ENCODE results near the gene MAP2K3.
"Not testable (repeated sequence)": the region's sequence is repeated elsewhere in the genome, so short reads cannot be mapped to it uniquely, and the experiment has no call there.

Gene MAP2K3

DNA sequence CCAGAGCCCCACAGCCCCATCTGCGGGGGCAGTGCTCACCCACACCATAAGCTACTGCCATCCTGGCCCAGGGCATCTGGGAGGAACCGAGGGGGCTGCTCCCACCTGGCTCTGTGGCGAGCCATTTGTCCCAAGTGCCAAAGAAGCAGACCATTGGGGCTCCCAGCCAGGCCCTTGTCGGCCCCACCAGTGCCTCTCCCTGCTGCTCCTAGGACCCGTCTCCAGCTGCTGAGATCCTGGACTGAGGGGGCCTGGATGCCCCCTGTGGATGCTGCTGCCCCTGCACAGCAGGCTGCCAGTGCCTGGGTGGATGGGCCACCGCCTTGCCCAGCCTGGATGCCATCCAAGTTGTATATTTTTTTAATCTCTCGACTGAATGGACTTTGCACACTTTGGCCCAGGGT is 29.8 kb downstream of the MAP2K3 start:
- DNase-seq, result not testable (repeated sequence)

- DNase-seq, result not testable (repeated sequence)
Observed at GRCh38 chr17:21314701-21315111, 30.2 kb downstream of the MAP2K3 start.

GRCh38 chr17:21315246-21316000 is 30.9 kb downstream of the MAP2K3 start:
- DNase-seq, result not testable (repeated sequence)

GRCh38 chr17:21316212-21316886 is 31.8 kb downstream of the MAP2K3 start:
- DNase-seq, result not testable (repeated sequence)

DNA sequence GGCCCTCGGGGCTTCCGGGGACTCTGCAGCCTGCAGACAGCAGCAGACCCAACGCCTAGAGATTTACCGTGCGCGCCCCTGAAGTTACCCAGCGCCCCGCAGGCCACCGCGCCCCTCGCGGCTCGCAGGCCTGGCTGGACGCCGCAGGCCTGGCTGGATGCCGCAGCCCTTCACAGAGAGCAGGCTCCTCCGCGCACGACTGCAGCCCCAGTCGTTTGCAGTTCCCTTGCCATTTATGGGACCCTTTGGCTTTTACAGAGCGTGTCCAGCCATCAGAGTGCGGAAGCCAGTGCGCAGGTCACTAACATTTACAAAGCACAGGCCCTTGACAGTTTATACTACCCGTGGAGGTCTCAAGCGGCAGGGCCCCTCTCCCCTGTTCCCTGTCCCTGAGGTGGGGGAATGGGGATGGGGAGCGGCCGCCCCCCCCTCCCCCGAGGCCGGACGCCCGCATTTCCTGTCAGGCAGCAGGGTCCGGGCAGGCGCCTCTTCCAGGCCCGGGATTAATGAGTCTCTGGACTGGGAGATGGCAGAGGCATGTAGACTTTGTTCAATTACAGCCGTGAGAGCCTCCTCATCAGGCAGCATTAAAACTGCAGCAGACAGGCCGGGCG is 32.5 kb downstream of the MAP2K3 start:
- DNase-seq, result not testable (repeated sequence)

GRCh38 chr17:21317821-21318220 is 33.3 kb downstream of the MAP2K3 start:
- not testable (repeated sequence) for DNase-seq

DNA sequence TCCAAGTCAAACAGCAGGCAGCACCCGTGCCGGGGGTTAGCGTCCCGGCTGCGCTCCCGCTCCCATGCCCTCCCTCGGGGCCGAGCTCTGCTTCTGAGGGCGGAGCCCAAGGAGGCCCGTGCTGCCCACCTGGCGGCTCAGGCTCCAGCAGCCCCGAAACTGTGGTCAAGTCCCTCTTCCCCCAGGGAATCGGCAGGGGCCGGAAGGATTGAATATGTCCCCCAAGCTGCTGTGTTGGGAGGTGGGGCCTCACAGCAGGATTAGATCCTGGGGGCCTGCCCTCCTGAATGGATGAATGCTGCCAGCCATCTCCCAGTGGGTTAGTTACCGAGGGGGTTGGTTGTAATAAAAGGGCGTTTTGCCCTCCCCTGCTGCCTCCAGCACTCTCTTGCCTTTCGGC is 33.9 kb downstream of the MAP2K3 start:
- DNase-seq, result no peak

DNA sequence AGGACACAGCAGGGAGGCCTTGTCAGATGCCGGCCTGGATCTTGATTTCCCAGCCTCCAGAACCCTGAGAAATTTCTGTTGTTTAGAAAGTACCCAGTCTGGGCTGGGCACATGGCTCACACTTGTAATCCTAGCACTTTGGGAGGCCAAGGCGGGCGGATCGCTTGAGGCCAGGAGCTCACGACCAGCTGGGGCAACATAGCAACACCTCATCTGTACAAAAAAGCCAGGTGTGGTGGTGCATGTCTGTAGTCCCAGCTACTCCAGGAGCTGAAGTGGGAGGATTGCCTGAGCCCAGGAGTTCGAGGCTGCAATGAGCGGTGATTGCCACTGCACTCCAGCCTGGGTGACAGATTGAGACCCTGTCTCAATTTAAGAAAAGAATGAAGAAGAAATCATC is 34.3 kb downstream of the MAP2K3 start:
- not testable (repeated sequence) for DNase-seq

DNA sequence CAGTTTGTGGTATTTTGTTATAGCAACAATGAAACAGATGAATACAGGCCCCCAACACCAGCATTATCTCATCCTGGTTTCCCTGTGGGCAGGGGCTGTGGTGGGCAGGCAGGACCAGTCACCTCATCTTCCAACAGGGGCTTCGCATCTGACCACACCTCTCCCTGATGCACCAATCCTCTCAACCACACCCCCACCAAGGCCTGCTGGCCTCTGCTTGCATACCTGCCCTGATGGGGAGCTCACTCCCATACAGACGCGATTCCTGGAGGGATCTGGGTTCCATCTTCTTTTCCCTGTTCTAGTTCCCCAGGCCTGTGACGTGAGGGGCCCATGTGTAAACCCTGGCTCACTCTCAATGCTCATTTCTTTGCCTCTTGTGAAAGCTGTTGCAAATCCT is 34.7 kb downstream of the MAP2K3 start:
- not testable (repeated sequence) for DNase-seq

- not testable (repeated sequence) for DNase-seq
Observed at GRCh38 chr17:21319686-21320375, 35.3 kb downstream of the MAP2K3 start.

- not testable (repeated sequence) for DNase-seq
Observed at GRCh38 chr17:21320430-21320829, 35.9 kb downstream of the MAP2K3 start.

DNA sequence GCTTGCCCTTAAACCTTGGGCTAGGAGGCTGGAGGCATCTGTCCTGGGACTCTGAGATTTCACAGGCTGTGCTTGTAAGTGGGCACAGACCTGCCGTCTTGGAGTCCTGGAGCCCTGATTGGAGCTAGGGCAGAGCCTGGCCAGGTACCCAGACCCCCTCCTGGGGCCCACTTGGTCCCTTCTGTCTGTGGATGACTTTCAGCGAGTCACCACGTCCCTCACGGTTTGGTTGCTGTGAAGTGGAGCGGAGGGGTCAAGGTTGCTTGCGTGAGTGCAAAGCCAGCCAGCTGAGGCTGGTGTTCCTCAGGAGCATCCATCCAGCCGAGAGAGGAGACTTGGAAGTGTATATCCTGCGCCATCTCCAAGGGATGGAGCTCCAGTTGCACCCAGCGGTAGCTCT is 36.5 kb downstream of the MAP2K3 start:
- not testable (repeated sequence) for DNase-seq

DNA sequence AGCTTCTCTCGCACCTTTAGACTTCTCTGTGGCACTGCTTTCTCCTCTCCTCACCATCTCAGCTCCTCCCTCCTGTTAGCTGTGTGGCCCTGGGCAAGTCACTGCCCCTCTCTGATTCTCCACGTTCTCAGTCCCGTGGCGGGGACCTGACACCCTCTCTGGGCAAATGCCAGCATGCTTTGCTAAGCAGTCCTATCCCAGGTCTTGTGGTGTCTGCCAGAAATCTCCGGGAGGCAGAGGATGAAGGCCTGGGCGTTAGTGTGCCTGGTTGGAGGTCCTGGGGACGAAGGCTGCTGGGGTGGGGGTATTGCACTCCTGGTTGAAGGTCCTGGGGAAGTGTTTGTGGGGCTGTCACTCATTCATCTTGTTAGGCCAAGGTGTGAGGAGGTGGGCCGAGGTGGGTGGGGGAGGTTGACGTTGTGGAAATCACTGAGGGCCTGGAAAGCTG is 37.3 kb downstream of the MAP2K3 start:
- DNase-seq, result not testable (repeated sequence)

DNA sequence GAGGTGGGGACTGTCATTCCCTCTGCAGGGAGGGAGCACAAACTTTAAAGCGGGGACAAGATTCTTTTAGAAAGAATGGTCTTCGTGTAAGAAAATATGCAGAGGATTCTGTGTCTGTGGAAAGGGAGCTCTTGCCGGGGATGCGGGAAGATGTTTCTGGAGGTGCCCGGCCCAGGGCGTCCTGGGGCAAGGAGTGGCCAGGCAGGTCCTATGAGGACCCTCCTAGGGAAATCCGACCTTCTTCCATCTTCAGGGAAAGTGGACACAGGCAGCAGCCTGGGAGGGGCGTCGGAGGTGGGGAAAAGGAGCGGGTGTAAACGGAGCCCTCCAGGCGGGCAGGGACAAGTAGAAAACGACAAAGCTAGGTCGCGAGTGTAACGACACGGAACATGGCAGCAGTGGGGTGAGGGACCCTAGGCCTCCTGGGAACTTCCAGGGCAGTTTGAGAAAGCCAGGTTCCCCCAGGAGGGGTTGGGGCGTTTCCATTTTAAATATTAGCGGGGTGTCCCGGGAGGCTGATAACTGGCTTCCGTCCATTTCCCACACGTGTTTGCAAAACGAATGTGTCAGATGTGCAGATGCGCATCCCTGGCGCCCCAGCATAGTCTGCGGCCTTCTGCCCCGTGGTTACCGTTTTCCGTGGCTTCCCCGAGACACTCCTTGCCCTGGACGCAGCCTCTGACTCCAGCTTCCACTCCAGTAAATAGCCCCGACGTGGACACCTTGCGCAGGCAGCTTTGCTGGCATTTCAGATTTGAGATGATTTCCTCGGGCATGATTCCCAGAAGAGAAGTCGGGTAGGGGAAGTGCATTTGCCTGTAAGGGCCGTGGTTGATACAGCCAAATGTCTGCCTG is 39.0 kb downstream of the MAP2K3 start:
- not testable (repeated sequence) for DNase-seq

DNA sequence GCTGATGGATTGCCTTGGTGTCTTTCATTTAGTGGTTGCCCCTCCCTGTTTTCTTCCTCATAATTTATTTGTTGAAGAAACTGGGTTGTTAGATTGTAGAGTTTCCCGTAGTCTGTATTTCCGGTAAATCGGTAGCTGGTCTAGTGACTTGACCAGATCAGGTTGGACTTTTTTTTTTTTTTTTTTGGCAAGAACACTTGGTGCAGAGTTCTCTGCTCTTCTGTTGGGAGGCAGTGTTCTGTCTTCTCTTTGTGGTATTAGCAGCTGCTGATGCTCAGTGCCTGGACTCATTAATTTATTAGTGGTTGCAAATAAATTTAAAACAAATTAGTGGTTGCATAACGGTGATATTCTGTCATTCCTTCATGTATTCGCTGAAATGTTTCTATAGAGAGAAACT is 40.2 kb downstream of the MAP2K3 start:
- not testable (repeated sequence) for DNase-seq

DNA sequence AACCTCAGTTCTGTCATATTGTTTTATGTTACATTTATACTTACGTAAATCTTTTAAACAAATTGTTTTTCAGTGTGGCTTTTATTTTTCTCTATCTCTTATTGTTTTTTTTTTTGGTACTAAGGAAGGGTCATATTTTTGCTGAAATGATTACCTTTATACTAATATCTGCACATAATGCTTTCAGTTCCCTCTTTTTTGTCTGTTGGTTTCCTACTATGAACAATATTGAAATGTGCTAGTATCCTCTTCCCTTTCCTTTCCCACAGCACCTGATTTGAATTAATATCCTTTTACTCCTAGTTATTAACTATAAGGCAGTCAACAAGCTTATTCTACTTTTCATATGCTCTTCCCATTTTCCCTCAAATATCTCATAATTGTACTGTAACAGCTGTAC is 43.4 kb downstream of the MAP2K3 start:
- DNase-seq, result not testable (repeated sequence)

GRCh38 chr17:21328778-21329177 is 44.3 kb downstream of the MAP2K3 start:
- DNase-seq, result not testable (repeated sequence)

DNA sequence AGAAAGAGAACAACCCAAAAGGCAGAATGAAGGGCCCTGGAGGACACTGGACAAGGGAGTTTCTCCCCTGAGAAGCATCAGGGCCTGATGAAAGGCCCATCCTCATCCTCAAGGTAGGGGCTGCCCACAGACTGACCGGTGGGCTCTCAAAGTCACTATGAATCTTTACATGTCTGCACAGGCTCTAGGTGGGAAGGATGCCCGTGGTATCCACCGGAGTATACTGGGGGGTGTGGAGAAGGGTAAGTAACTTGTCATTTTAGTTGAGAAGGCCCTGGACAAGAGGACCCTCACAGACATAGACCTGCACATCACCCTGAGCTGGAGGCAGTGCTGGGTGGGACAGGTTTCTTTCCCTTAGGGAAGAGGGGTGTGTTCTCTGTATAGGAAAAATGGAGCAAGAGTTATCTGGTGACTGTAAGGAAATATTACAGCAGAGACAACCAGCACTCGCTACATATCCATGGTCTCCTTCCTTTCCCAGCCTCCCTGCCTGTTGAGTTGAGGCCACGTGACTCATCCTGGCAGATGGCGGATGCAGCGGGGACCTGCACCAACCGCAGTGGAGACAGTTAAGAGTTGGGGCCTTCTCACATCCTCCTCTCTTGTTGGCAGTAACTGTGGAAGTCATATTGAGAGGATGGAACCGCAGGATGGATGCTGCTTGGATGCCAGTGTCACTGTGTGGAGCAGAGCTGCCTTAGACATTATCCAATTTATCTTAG is 46.1 kb downstream of the MAP2K3 start:
- no peak for DNase-seq

- not testable (repeated sequence) for DNase-seq
Observed at GRCh38 chr17:21336541-21337294, 52.2 kb downstream of the MAP2K3 start.

- DNase-seq, result not testable (repeated sequence)
Observed at GRCh38 chr17:21337981-21338625, 53.6 kb downstream of the MAP2K3 start.
